Measurements from ENCODE around the gene GALP. TPM values are rescaled to one million over a fixed set of nuclear protein-coding genes. Genes with fewer than 3 reads are reported as not detected.

GALP gene
- total RNA-seq, 4 donors from 2014 or later = not detected

GRCh38 chr19:56217039-56217949, 41.5 kb downstream of the GALP start:
- TF ChIP-seq CTCF (IDR thresholded peaks at IDR 0.05; ENCODE audit: low read depth) = no peak

GRCh38 chr19:56218961-56219360, 43.2 kb downstream of the GALP start:
- TF ChIP-seq CTCF (IDR thresholded peaks at IDR 0.05; ENCODE audit: low read depth) = no peak

GRCh38 chr19:56221851-56222250, 46.0 kb downstream of the GALP start:
- TF ChIP-seq CTCF (IDR thresholded peaks at IDR 0.05; ENCODE audit: low read depth) = no peak

- TF ChIP-seq CTCF (IDR thresholded peaks at IDR 0.05; ENCODE audit: low read depth) = no peak
These were observed 47.1 kb downstream of the GALP start for GRCh38 chr19:56222901-56223300.

- no peak for TF ChIP-seq CTCF (IDR thresholded peaks at IDR 0.05; ENCODE audit: low read depth)
These were observed 47.7 kb downstream of the GALP start for GRCh38 chr19:56223481-56223880.

Small RNA genes within 50 kb of the gene (small RNA-seq; reads per million reads assigned to genes)
- gene AC024580.2 = not detected

Other genes starting within 250 kb of the GALP start
- gene NLRP13, start 243.7 kb upstream of the GALP start, total RNA-seq = not detected
- not detected for gene NLRP8, start 228.2 kb upstream of the GALP start, total RNA-seq
- not detected for gene NLRP5, start 189.2 kb upstream of the GALP start, total RNA-seq
- 10 to 100 TPM in 1 of 4 donors, 1 to 10 TPM in 3; 3.6 to 11.7 (median 5.7) TPM for gene ZNF787, start 54.7 kb upstream of the GALP start, total RNA-seq
- 10 to 100 TPM in 2 of 4 donors, 1 to 10 TPM in 2; 5.4 to 35.6 (median 11.3) TPM for gene ZNF444, start 34.7 kb upstream of the GALP start, total RNA-seq
- gene ZSCAN5B, start 21.8 kb downstream of the GALP start, total RNA-seq = not detected
- not detected for gene ZSCAN5C, start 26.3 kb downstream of the GALP start, total RNA-seq
- gene EDDM13, start 96.7 kb downstream of the GALP start, total RNA-seq = 1 to 10 TPM in 1 of 4 donors, not detected in 3; 2.3 TPM
- 1 to 10 TPM; 5.9 to 10.0 (median 7.0) TPM for gene ZSCAN5A, start 138.8 kb downstream of the GALP start, total RNA-seq
- 1 to 10 TPM; 2.4 to 3.8 (median 3.1) TPM for gene ZNF582, start 217.5 kb downstream of the GALP start, total RNA-seq
- gene ZNF583, start 228.3 kb downstream of the GALP start, total RNA-seq = 1 to 10 TPM; 4.9 to 10.0 (median 8.5) TPM